Astrocyte (in vitro differentiated cells and primary cell): ENCODE results near the gene STARD8. TPM values are rescaled to one million over a fixed set of nuclear protein-coding genes. Genes with fewer than 3 reads are reported as not detected.

Experiments
- DNase-seq: peaks from one replicate; pipeline ENCODE4 v3.0.0-alpha.2; 2010; ENCODE audit warnings: low read depth
- FAIRE-seq: peaks from 2 replicates; lab custom pipeline; 2011; peaks lifted over from hg19 to GRCh38; lab: Jason Lieb, UNC
- H2AFZ ChIP-seq: 2 replicates; pipeline ENCODE4 v1.6.0; 2012; ENCODE audit warnings: low read depth, low read length, inconsistent platforms
- H3K27ac ChIP-seq: 2 replicates; pipeline ENCODE4 v1.5.1; 2011; ENCODE audit warnings: low read depth, low read length, inconsistent platforms
- H3K27me3 ChIP-seq: 2 replicates; pipeline ENCODE4 v1.6.0; 2011; ENCODE audit warnings: low read length, inconsistent platforms; ENCODE audit not compliant: insufficient read depth
- H3K36me3 ChIP-seq: 2 replicates; pipeline ENCODE4 v1.5.1; 2011; ENCODE audit warnings: low read length, inconsistent platforms; ENCODE audit not compliant: insufficient read depth
- H3K4me1 ChIP-seq: 2 replicates; pipeline ENCODE4 v1.5.1; 2011; ENCODE audit warnings: low read length, inconsistent platforms; ENCODE audit not compliant: insufficient read depth
- H3K4me2 ChIP-seq: 2 replicates; pipeline ENCODE4 v1.6.0; 2012; ENCODE audit warnings: low read length, inconsistent platforms
- H3K4me3 ChIP-seq: 2 replicates; pipeline ENCODE4 v1.5.1; 2011; ENCODE audit warnings: low read depth, mild to moderate bottlenecking, low read length, inconsistent platforms; ENCODE audit not compliant: insufficient read depth
- H3K79me2 ChIP-seq: 2 replicates; pipeline ENCODE4 v1.6.0; 2012; ENCODE audit warnings: mild to moderate bottlenecking, low read length, inconsistent platforms; ENCODE audit not compliant: insufficient read depth
- H3K9ac ChIP-seq: 2 replicates; pipeline ENCODE4 v1.6.0; 2012; ENCODE audit warnings: mild to moderate bottlenecking, low read length, inconsistent platforms
- H3K9me3 ChIP-seq: 2 replicates; pipeline ENCODE4 v1.5.1; 2012; ENCODE audit warnings: low read depth, mild to moderate bottlenecking, low read length, inconsistent platforms; ENCODE audit not compliant: insufficient read depth
- H4K20me1 ChIP-seq: 2 replicates; pipeline ENCODE4 v1.6.0; 2012; ENCODE audit warnings: low read length, inconsistent platforms; ENCODE audit not compliant: insufficient read depth
- H3K27ac Mint-ChIP-seq: one replicate; pipeline ENCODE4 v1.8.0; 2021; ENCODE audit warnings: mild to moderate bottlenecking, mixed read lengths; ENCODE audit not compliant: unreplicated experiment
- H3K27me3 Mint-ChIP-seq: one replicate; pipeline ENCODE4 v1.8.0; 2021; ENCODE audit warnings: low read depth, mixed read lengths; ENCODE audit not compliant: unreplicated experiment
- H3K36me3 Mint-ChIP-seq: one replicate; pipeline ENCODE4 v1.8.0; 2021; ENCODE audit warnings: low read depth, mixed read lengths; ENCODE audit not compliant: unreplicated experiment
- H3K4me1 Mint-ChIP-seq: one replicate; pipeline ENCODE4 v1.8.0; 2021; ENCODE audit warnings: low read depth, mixed read lengths; ENCODE audit not compliant: unreplicated experiment
- H3K4me3 Mint-ChIP-seq: one replicate; pipeline ENCODE4 v1.8.0; 2021; ENCODE audit warnings: mild to moderate bottlenecking, moderate library complexity, mixed read lengths; ENCODE audit not compliant: unreplicated experiment
- H3K9me3 Mint-ChIP-seq: one replicate; pipeline ENCODE4 v1.8.0; 2021; ENCODE audit warnings: mild to moderate bottlenecking, mixed read lengths; ENCODE audit not compliant: unreplicated experiment
- EZH2 ChIP-seq: IDR thresholded peaks from 2 replicates; pipeline ENCODE4 v1.6.1; 2012; ENCODE audit warnings: mild to moderate bottlenecking, low read length, inconsistent platforms; ENCODE audit not compliant: insufficient read depth
- total RNA-seq: library from RNA; stranded (reverse); gene quantifications from 2 replicates; pipeline ENCODE4 v1.2.1, GENCODE V29; 2021
- TF ChIP-seq, protein P1 (sequence below): IDR thresholded peaks from 2 replicates; pipeline ENCODE4 v1.5.1; 2011; ENCODE audit warnings: low read depth, mild to moderate bottlenecking, inconsistent platforms, low read length, moderate library complexity; ENCODE audit not compliant: insufficient read depth

STARD8 gene
- total RNA-seq, 1 donor from 2014 or later: 1.3 TPM

DNA sequence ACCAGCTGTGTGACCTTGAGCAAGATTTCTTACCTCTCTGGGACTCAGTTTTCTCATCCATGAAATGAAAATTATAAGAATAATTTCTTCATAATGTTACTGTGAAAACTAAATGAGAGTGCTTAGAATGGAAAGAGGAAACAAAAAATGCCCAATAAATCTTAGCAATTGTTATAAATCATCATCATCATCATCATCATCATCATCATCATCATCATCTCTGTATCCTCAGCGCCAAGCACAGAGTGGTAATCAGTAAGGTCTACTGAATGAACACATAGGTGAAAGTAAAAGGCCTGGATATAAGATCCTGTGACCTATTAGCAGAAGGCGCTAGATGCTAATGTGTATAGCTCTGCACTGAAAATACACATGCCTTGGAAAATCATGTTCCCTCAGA is 6.8 kb upstream of the STARD8 start:
- no peak for TF ChIP-seq EZH2
- TF ChIP-seq, protein P1, sequence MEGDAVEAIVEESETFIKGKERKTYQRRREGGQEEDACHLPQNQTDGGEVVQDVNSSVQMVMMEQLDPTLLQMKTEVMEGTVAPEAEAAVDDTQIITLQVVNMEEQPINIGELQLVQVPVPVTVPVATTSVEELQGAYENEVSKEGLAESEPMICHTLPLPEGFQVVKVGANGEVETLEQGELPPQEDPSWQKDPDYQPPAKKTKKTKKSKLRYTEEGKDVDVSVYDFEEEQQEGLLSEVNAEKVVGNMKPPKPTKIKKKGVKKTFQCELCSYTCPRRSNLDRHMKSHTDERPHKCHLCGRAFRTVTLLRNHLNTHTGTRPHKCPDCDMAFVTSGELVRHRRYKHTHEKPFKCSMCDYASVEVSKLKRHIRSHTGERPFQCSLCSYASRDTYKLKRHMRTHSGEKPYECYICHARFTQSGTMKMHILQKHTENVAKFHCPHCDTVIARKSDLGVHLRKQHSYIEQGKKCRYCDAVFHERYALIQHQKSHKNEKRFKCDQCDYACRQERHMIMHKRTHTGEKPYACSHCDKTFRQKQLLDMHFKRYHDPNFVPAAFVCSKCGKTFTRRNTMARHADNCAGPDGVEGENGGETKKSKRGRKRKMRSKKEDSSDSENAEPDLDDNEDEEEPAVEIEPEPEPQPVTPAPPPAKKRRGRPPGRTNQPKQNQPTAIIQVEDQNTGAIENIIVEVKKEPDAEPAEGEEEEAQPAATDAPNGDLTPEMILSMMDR: no peak
- Mint-ChIP-seq H3K4me1 (no peaks in the 10 kb centered on the region), H3K4me3 (no peak overlapping the region), H3K36me3 (no peaks in the 10 kb centered on the region), H3K9me3 (no peaks in the 10 kb centered on the region), H3K27me3 (peaks cover 5% of the 10 kb centered on the region), H3K27ac (no peak overlapping the region)
- Histone ChIP-seq H3K79me2 (no peaks in the 10 kb centered on the region), H4K20me1 (no peaks in the 10 kb centered on the region), H3K4me2 (no peak overlapping the region), H3K27me3 (no peaks in the 10 kb centered on the region), H3K4me1 (no peaks in the 10 kb centered on the region), H3K9ac (no peak overlapping the region), H3K9me3 (no peaks in the 10 kb centered on the region), H3K4me3 (no peak overlapping the region), H3K27ac (no peak overlapping the region), H3K36me3 (no peaks in the 10 kb centered on the region), H2AFZ (no peak overlapping the region)
- FAIRE-seq: peak; percentile 87
- no peak for DNase-seq

DNA sequence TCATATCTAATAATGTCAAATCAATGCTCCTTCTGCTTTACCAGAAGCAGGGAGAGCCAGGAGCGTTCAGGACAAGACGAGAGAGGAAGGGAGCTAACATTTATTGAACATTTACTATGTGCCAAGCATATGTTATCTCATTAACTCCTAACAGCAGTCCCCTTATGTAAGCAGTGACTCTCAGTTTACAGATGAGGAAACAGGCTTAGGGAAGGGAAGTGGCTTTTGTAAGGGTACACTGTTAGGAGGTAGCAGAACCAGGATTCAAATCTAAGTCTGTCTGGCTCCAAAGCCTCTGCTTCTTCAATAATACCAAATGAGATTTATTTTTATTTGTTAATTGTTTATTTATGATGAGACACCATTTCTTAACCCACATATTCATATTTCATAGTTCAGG is 2.6 kb upstream of the STARD8 start:
- no peak for DNase-seq
- Histone ChIP-seq H4K20me1 (no peaks in the 10 kb centered on the region), H3K79me2 (no peaks in the 10 kb centered on the region), H3K9me3 (no peaks in the 10 kb centered on the region), H3K27ac (no peak overlapping the region), H3K36me3 (no peaks in the 10 kb centered on the region), H3K4me1 (no peaks in the 10 kb centered on the region), H2AFZ (no peak overlapping the region), H3K4me3 (no peak overlapping the region), H3K4me2 (no peak overlapping the region), H3K27me3 (no peaks in the 10 kb centered on the region), H3K9ac (no peak overlapping the region)
- no peak for TF ChIP-seq EZH2
- TF ChIP-seq, protein P1: no peak
- Mint-ChIP-seq H3K36me3 (no peaks in the 10 kb centered on the region), H3K4me3 (no peak overlapping the region), H3K27me3 (peaks cover 7% of the 10 kb centered on the region), H3K9me3 (no peaks in the 10 kb centered on the region), H3K4me1 (peaks cover 7% of the 10 kb centered on the region), H3K27ac (no peak overlapping the region)
- FAIRE-seq: no peak

DNA sequence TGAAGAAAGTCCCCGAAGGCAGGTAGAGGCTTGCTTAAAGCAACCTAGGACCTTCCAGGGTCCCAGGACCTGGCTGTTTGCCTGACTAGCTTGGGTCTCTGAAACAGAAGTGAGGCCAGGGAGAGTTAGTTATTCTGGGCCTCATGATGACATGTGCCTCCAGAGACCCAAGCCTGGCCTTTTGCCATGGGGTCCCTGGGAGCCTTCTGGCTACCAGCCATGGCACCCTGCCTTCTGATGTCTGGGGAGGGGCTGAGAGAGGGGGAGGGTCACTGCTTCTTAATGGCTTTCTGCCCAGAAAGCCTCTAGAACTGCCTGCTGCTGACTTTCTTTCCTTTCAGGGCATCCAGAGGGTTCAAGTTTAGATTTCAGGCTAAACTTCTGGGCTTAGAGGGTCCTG is 1.0 kb upstream of the STARD8 start:
- H3K4me1 ChIP-seq: no peaks in the 10 kb centered on the region
- no peak overlapping the region for H3K4me3 ChIP-seq
- TF ChIP-seq, protein P1: no peak
- TF ChIP-seq EZH2: no peak
- H2AFZ ChIP-seq: no peak overlapping the region
- no peak overlapping the region for H3K9ac ChIP-seq
- H3K4me3 Mint-ChIP-seq: no peak overlapping the region
- FAIRE-seq (no peak), DNase-seq (no peak)
- no peaks in the 10 kb centered on the region for H4K20me1 ChIP-seq
- no peak overlapping the region for H3K27ac Mint-ChIP-seq
- peaks cover 7% of the 10 kb centered on the region for H3K27me3 Mint-ChIP-seq
- no peaks in the 10 kb centered on the region for H3K36me3 Mint-ChIP-seq
- no peaks in the 10 kb centered on the region for H3K27me3 ChIP-seq
- no peak overlapping the region for H3K27ac ChIP-seq
- H3K4me1 Mint-ChIP-seq: peaks cover 7% of the 10 kb centered on the region
- no peaks in the 10 kb centered on the region for H3K36me3 ChIP-seq
- no peaks in the 10 kb centered on the region for H3K79me2 ChIP-seq
- H3K4me2 ChIP-seq: no peak overlapping the region
- no peaks in the 10 kb centered on the region for H3K9me3 ChIP-seq
- H3K9me3 Mint-ChIP-seq: no peaks in the 10 kb centered on the region
